ENCODE results near the gene TRPC4.
"Not testable (repeated sequence)": the region's sequence is repeated elsewhere in the genome, so short reads cannot be mapped to it uniquely, and the experiment has no call there.

The TRPC4 gene

GRCh38 chr13:37816276-37816675 lies 53.3 kb downstream of the TRPC4 start:
- no peak for DNase-seq (ENCODE audit: low spot score)

- DNase-seq (ENCODE audit: low spot score), result no peak
Measured at GRCh38 chr13:37811441-37811840, 58.1 kb downstream of the TRPC4 start.

- DNase-seq (ENCODE audit: low spot score), result no peak
Measured at GRCh38 chr13:37806666-37807065, 62.9 kb downstream of the TRPC4 start.

GRCh38 chr13:37797631-37798030 lies 71.9 kb downstream of the TRPC4 start:
- no peak for DNase-seq (ENCODE audit: low spot score)

- not testable (repeated sequence) for DNase-seq (ENCODE audit: low spot score)
Measured at GRCh38 chr13:37796795-37797194, 72.8 kb downstream of the TRPC4 start.

- DNase-seq (ENCODE audit: low spot score), result no peak
Measured at GRCh38 chr13:37795326-37795725, 74.2 kb downstream of the TRPC4 start.

- no peak for DNase-seq (ENCODE audit: low spot score)
Measured at GRCh38 chr13:37791699-37792098, 77.9 kb downstream of the TRPC4 start.

GRCh38 chr13:37788346-37788745 lies 81.2 kb downstream of the TRPC4 start:
- no peak for DNase-seq (ENCODE audit: low spot score)

- DNase-seq (ENCODE audit: low spot score), result no peak
Measured at GRCh38 chr13:37777676-37778075, 91.9 kb downstream of the TRPC4 start.

- DNase-seq (ENCODE audit: low spot score), result no peak
Measured at GRCh38 chr13:37775871-37776270, 93.7 kb downstream of the TRPC4 start.

GRCh38 chr13:37772644-37773043 lies 96.9 kb downstream of the TRPC4 start:
- no peak for DNase-seq (ENCODE audit: low spot score)

- no peak for DNase-seq (ENCODE audit: low spot score)
Measured at GRCh38 chr13:37769545-37769944, 100.0 kb downstream of the TRPC4 start.

GRCh38 chr13:37769078-37769477 lies 100.5 kb downstream of the TRPC4 start:
- DNase-seq (ENCODE audit: low spot score), result no peak

- DNase-seq (ENCODE audit: low spot score), result no peak
Measured at GRCh38 chr13:37766502-37766901, 103.1 kb downstream of the TRPC4 start.

- DNase-seq (ENCODE audit: low spot score), result no peak
Measured at GRCh38 chr13:37755349-37755748, 114.2 kb downstream of the TRPC4 start.

- no peak for DNase-seq (ENCODE audit: low spot score)
Measured at GRCh38 chr13:37753776-37754175, 115.8 kb downstream of the TRPC4 start.

- DNase-seq (ENCODE audit: low spot score), result no peak
Measured at GRCh38 chr13:37752146-37752545, 117.4 kb downstream of the TRPC4 start.

GRCh38 chr13:37751025-37751424 lies 118.5 kb downstream of the TRPC4 start:
- no peak for DNase-seq (ENCODE audit: low spot score)

- DNase-seq (ENCODE audit: low spot score), result no peak
Measured at GRCh38 chr13:37748913-37749312, 120.7 kb downstream of the TRPC4 start.

GRCh38 chr13:37747071-37747612 lies 122.4 kb downstream of the TRPC4 start:
- no peak for DNase-seq (ENCODE audit: low spot score)

- no peak for DNase-seq (ENCODE audit: low spot score)
Measured at GRCh38 chr13:37741536-37741935, 128.0 kb downstream of the TRPC4 start.

GRCh38 chr13:37736045-37736444 lies 133.5 kb downstream of the TRPC4 start:
- no peak for DNase-seq (ENCODE audit: low spot score)

GRCh38 chr13:37735293-37735692 lies 134.3 kb downstream of the TRPC4 start:
- no peak for DNase-seq (ENCODE audit: low spot score)

GRCh38 chr13:37729876-37730275 lies 139.7 kb downstream of the TRPC4 start:
- no peak for DNase-seq (ENCODE audit: low spot score)
